Subcutaneous adipose tissue (tissue), 4 donors: ENCODE measurements around the gene AGBL4. TPM values are rescaled to one million over a fixed set of nuclear protein-coding genes. Genes with fewer than 3 reads are reported as not detected.

Source experiments
- CTCF ChIP-seq: fragments of 450-650 bp; IDR thresholded peaks from one replicate; pipeline ENCODE4 v1.5.1; 2016; ENCODE audit warnings: low read depth, mild to moderate bottlenecking, control low read depth, antibody characterized with exemption, moderate library complexity
- total RNA-seq, 4 donors: library from RNA; depleted of rRNA; stranded (reverse); fragments of >200 nt; gene quantifications; one replicate each; pipeline ENCODE4 v1.1.0, GENCODE V29; 2016

Gene AGBL4
- total RNA-seq, 4 donors from 2014 or later = 0.16 to 3.6 (median 0.59) TPM

DNA sequence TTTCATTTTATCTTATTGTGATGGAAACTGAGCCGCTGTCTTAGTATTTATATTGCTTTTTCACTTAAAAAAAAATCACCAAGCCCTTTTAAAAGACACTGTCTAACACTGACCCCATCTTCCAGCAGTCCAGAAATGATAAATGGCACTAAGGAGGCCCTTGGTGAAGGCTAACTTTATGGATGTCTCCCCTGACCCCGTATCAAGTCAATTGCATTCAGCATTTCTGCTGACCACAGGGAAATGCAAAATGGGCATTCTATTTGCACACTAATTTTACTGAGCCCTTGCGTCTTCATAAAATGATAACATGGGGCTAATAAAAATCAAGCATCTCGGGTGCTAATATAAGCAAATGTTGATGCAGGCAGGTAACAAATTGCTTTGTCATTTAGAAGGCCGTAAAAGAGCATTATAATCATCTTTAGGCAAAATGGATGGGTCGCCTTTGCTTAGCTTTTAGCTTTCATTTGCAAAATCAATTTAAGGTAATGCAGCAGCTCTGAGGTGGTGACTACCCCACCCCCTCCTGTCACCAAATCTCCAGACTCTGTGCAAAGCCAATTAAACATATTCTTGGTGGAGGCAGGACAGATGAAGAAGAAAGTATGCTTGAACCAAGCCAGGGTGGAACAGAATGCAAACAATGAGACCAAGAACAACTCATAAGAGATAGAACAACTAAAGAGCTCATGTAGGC, 1357.9 kb downstream of the AGBL4 start:
- no peak for TF ChIP-seq CTCF

DNA sequence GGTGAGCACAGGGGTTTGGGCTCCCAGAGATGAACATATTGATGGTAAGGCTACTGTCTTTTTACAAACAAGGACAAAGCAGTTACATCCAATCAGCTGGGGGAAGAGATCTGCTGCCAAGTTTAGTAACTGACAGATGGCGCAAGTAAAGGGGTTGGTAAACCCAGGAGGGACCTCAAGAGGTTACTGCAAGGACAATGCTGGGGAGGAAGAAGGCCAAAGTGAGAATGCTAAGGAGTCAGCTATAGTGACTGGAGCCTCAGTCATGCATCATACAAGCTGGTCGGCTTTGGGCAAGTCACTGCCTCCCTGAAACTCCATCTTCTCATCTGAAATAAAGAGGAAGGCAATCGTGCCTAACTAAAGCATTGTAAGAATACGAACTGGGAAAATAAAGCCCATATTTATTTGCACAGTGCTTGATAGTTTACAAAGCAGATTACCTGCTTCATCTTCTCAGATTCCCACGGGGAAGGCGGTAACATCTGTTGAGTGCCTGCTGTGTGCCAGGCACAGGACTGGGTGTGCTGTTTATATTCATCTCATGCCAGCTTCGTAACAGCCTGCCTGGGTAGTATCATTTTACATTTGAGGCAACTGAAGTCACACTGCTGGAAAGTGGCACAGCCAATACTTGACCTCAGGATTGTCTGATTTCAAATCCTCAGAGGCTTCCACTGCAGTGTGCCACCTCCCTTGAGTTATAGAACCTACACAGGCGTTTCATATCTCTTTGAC, 1361.9 kb downstream of the AGBL4 start:
- TF ChIP-seq CTCF = no peak

DNA sequence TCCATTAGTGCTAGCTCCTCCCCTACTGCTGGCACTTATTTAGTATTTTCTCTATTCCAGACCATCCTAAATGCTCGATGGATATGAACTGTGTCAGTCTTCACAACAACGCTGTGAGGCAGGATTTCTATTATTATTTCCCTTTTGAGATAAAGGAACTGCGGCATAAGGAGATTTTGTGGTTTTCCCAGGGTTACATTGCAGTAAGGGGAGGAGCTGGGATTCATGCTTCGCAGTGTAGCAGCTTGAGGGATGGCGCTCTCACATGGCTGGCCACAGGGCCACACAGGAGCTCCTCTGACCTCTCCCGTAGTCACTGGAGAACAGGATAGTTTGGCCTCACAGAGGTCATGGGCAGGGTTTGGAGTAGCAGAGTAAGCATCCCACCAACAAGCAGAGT, 1364.0 kb downstream of the AGBL4 start:
- no peak for TF ChIP-seq CTCF

- no peak for TF ChIP-seq CTCF
Measured at GRCh38 chr1:48657413-48657812, 1366.3 kb downstream of the AGBL4 start.

DNA sequence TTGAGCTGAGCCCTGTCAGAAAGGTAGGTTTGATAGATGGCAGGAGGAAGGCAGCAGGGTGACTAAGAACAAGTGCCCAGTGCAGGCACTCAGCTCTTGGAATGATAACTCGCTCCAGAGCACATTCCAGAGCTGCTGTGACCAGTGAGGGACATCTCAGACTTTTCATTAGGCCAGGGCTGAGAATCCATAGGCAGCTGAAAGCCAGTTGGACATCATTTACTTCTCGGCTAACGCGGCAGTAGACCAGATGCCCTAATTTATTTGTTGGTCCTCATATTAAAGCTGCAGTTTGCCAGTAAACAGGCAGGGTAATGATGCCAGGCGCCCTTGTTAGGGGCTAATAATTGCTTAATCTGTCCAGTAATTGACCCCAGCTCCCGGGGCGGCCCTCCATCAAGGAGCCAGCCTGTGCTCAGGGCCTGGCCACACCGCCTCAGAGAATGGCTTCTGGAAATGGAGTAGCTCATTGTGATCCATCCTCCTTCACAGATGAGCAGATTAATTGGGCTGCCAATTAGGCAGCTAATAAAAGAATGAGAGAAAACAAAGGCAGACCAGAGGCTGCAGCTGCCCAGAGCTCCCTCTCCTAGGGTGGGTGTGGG, 1369.0 kb downstream of the AGBL4 start:
- no peak for TF ChIP-seq CTCF

- no peak for TF ChIP-seq CTCF
Measured at GRCh38 chr1:48652334-48652733, 1371.4 kb downstream of the AGBL4 start.

GRCh38 chr1:48649880-48650279, 1373.9 kb downstream of the AGBL4 start:
- no peak for TF ChIP-seq CTCF
